MCF 10A (cell line): ENCODE data around the gene PIK3C2B. TPM values are rescaled to one million over a fixed set of nuclear protein-coding genes. Genes with fewer than 3 reads are reported as not detected.
A peak's percentile ranks its signal among the peaks of the same experiment; 100 is the strongest.
"Not testable (repeated sequence)": the region's sequence is repeated elsewhere in the genome, so short reads cannot be mapped to it uniquely, and the experiment has no call there.

Experiments used
- BruUV-seq: library from RNA; stranded (reverse); fragments of 400-500 nt; replicated peaks from 2 replicates; lab custom pipeline; 2021; lab: Mats Ljungman, UMichigan
- CTCF ChIA-PET: fragments of 300-600 bp; sonication (Branson Sonifier 250); formaldehyde crosslinking; extraction: SDS; loops from one replicate; lab custom pipeline; 2021; ENCODE audit warnings: antibody characterized with exemption, inconsistent platforms; lab: Yijun Ruan, JAX
- POLR2A ChIA-PET: fragments of 300-600, 350-650 bp; sonication (Branson Sonifier 250); formaldehyde crosslinking; extraction: SDS; loops from one replicate; lab custom pipeline; 2020; ENCODE audit warnings: antibody characterized with exemption, inconsistent platforms; lab: Yijun Ruan, JAX
- DNase-seq: peaks from one replicate; pipeline ENCODE4 v3.0.0-alpha.2; 2018; ENCODE audit not compliant: unreplicated experiment
- H3K27ac Mint-ChIP-seq: one replicate; pipeline ENCODE4 v1.8.0; 2022; ENCODE audit warnings: mild to moderate bottlenecking, low read depth, mixed read lengths; ENCODE audit not compliant: unreplicated experiment
- H3K27me3 Mint-ChIP-seq: one replicate; pipeline ENCODE4 v1.8.0; 2022; ENCODE audit warnings: mixed read lengths; ENCODE audit not compliant: insufficient read depth, unreplicated experiment
- H3K36me3 Mint-ChIP-seq: one replicate; pipeline ENCODE4 v1.8.0; 2022; ENCODE audit warnings: mild to moderate bottlenecking, moderate library complexity, mixed read lengths; ENCODE audit not compliant: insufficient read depth, unreplicated experiment
- H3K4me1 Mint-ChIP-seq: one replicate; pipeline ENCODE4 v1.8.0; 2022; ENCODE audit warnings: mixed read lengths; ENCODE audit not compliant: insufficient read depth, unreplicated experiment
- H3K4me3 Mint-ChIP-seq: one replicate; pipeline ENCODE4 v1.8.0; 2022; ENCODE audit warnings: mild to moderate bottlenecking, moderate library complexity, mixed read lengths; ENCODE audit not compliant: unreplicated experiment
- H3K9me3 Mint-ChIP-seq: one replicate; pipeline ENCODE4 v1.8.0; 2022; ENCODE audit warnings: mixed read lengths; ENCODE audit not compliant: unreplicated experiment
- intact Hi-C: fragments of 100-400 bp; cut with micrococcal nuclease; formaldehyde crosslinking; loops from 2 replicates; pipeline ENCODE4 v1.14.1; 2022
- total RNA-seq: library from RNA; stranded (reverse); gene quantifications from 2 replicates; pipeline ENCODE4 v1.2.3, GENCODE V29; 2022
- TF ChIP-seq, protein P1 (sequence below): fragments of 200-600 bp; IDR thresholded peaks from one replicate; pipeline ENCODE4 v1.8.0; 2022; ENCODE audit warnings: antibody characterized with exemption, mild to moderate bottlenecking; ENCODE audit not compliant: unreplicated experiment

PIK3C2B gene
- total RNA-seq, 1 experiment from 2014 or later = 3.4 TPM

DNA sequence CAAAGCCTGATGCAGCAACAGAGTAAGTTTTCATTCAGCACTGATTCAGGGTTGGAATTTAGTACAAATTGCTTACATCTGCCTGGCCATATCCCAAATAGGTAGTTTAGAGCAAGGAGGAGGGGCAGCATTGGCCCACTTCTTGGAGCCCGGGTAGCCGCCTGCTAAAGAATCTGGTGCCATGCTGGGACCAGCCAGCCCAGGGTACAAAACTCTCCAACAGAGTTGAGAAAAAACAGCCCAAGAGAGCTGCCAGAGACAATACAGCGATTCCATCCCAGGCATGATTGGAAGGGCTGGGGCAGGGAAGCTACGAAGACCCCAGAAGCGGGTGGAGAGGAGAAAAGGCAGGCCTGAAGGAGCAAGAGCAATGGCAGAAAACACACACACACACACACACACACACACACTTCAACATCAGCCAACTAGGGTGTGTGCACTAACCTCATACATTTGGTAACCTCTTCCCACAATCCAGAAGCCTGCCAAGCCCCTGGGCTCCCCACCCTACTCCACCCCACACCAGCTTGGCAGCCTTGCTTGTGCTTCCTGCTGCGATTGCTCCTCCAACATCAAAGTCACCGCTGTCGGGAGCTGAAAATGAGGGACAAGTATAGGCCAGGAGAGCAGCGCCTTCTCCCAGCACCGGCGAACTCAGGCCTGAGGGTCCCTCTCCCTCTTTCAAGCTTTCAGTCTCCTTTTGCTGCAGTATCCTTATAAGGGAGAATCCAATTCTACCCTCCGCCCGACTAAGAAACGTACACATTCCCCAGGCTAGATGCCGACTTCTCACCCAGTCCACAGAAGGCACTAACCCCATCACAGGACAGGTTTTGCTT lies 1.2 kb downstream of the PIK3C2B start:
- Mint-ChIP-seq H3K4me1 (peaks cover 26% of the 10 kb centered on the region), H3K9me3 (no peaks in the 10 kb centered on the region), H3K27ac (peak overlapping the region; percentile 17), H3K36me3 (no peaks in the 10 kb centered on the region), H3K27me3 (peaks cover 52% of the 10 kb centered on the region), H3K4me3 (peak overlapping the region; percentile 86)
- TF ChIP-seq, protein P1, sequence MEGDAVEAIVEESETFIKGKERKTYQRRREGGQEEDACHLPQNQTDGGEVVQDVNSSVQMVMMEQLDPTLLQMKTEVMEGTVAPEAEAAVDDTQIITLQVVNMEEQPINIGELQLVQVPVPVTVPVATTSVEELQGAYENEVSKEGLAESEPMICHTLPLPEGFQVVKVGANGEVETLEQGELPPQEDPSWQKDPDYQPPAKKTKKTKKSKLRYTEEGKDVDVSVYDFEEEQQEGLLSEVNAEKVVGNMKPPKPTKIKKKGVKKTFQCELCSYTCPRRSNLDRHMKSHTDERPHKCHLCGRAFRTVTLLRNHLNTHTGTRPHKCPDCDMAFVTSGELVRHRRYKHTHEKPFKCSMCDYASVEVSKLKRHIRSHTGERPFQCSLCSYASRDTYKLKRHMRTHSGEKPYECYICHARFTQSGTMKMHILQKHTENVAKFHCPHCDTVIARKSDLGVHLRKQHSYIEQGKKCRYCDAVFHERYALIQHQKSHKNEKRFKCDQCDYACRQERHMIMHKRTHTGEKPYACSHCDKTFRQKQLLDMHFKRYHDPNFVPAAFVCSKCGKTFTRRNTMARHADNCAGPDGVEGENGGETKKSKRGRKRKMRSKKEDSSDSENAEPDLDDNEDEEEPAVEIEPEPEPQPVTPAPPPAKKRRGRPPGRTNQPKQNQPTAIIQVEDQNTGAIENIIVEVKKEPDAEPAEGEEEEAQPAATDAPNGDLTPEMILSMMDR = no peak
- ChIA-PET POLR2A (interaction anchor here (0.6 to 11.8 kb wide), 37 partner anchors 9 to 1687 kb away, joined by 3 to 253 read pairs (median 6); partner anchors contain the start of genes MDM4 and PPP1R15B), CTCF (interaction anchor here (0.6 to 20.9 kb wide), 24 partner anchors 9 to 633 kb away, joined by 3 to 1125 read pairs (median 6); partner anchors contain the start of gene MDM4)
- intact Hi-C loops = no loop called here
- BruUV-seq = no TSS peak
- DNase-seq = peak; percentile 94

DNA sequence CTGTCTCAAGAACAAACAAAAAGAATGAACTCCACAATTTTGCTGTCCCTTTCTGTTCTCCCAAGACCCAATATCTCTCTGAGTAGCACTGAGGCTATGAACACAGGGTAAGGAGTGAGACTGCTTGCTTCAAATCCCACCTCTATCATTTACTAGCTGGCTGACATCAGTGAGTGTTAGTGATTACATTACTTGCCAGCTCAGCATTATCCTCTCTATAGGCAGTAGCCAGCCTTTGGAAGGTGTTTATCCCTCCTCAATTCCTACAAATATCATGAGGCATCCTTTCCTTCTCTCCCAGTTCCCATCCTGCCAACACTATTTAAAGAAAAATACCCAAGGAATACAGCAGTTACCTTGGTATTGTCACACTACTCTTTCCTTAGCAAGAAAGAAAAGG lies 3.0 kb downstream of the PIK3C2B start:
- BruUV-seq = no TSS peak
- H3K9me3 Mint-ChIP-seq = no peaks in the 10 kb centered on the region
- H3K27ac Mint-ChIP-seq = no peak overlapping the region
- H3K4me3 Mint-ChIP-seq = no peak overlapping the region
- TF ChIP-seq, protein P1 = no peak
- ChIA-PET CTCF (interaction anchor here (0.7 to 20.9 kb wide), 6 partner anchors 13 to 1002 kb away, joined by 5 to 1125 read pairs (median 33); no protein-coding TSS in a partner anchor), POLR2A (interaction anchor here (1.3 to 11.8 kb wide), 7 partner anchors 16 to 83 kb away, joined by 5 to 253 read pairs (median 82); partner anchors contain the start of gene PPP1R15B)
- H3K36me3 Mint-ChIP-seq = no peaks in the 10 kb centered on the region
- peaks cover 40% of the 10 kb centered on the region for H3K27me3 Mint-ChIP-seq
- intact Hi-C loops = no loop called here
- DNase-seq = no peak
- peaks cover 26% of the 10 kb centered on the region for H3K4me1 Mint-ChIP-seq

DNA sequence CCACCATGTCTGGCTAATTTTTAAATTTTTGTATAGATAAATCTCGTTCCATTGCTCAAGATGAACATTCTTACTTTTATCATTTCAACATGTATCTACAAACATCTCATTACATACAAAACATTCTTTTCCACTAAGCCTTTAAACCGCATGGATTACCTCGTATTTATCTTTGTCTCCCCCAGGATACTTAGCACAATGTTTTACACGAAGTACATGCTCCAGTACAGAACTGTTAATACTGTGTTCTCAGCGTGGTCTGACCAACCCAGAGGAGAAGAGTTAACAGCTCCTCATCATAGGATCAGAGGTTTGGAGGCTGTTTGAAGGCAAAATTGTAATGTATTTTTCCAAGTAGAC lies 7.4 kb downstream of the PIK3C2B start:
- Mint-ChIP-seq H3K27me3 (peaks cover 28% of the 10 kb centered on the region), H3K9me3 (no peaks in the 10 kb centered on the region), H3K4me1 (peaks cover 10% of the 10 kb centered on the region), H3K4me3 (no peak overlapping the region), H3K36me3 (no peaks in the 10 kb centered on the region), H3K27ac (no peak overlapping the region)
- intact Hi-C loops = no loop called here
- ChIA-PET POLR2A (interaction anchor here (0.6 to 1.6 kb wide), 7 partner anchors 8 to 781 kb away, joined by 3 to 5 read pairs (median 3); no protein-coding TSS in a partner anchor), CTCF (interaction anchor here (1.1 to 2.5 kb wide), 4 partner anchors 16 to 123 kb away, joined by 4 to 18 read pairs (median 8); no protein-coding TSS in a partner anchor)
- DNase-seq = no peak
- TF ChIP-seq, protein P1 = no peak
- no TSS peak for BruUV-seq

DNA sequence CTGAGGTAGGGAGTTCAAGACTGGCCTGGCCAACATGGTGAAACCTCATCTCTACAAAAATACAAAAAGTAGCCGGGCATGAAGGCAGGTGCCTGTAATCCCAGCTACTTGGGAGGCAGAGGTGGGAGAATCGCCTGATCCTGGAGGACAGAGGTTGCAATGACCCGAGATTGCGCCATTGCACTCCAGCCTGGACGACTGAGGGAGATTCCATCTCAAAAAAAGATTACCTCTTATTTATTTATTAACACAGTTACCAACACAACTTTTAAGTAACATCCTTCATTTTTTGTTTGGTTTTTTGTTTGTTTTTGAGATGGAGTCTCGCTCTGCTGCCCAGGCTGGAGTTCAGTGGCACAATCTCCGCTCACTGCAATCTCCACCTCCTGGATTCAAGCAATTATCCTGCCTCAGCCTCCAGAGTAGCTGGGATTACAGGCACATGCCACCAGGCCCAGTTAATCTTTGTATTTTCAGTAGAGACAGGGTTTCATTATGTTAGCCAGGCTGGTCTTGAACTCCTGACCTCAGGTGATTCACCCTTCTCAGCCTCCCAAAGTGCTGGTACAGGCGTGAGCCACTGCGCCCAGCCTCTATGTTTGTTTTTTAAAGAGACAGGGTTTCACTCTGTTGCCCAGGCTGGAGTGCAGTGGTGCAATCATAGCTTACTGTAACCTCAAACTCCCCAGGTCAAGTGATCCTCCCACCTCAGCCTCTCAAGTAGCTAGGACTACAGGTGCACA lies 7.9 kb downstream of the PIK3C2B start:
- H3K9me3 Mint-ChIP-seq, H3K27ac Mint-ChIP-seq, H3K36me3 Mint-ChIP-seq, intact Hi-C loops, H3K4me1 Mint-ChIP-seq, H3K4me3 Mint-ChIP-seq, DNase-seq, BruUV-seq: not testable (repeated sequence)
- H3K27me3 Mint-ChIP-seq = peaks cover 22% of the 10 kb centered on the region
- ChIA-PET CTCF (interaction anchor here (0.6 to 2.5 kb wide), 7 partner anchors 17 to 305 kb away, joined by 3 to 18 read pairs (median 3); no protein-coding TSS in a partner anchor), POLR2A (interaction anchor here (0.6 to 1.6 kb wide), 8 partner anchors 7 to 781 kb away, joined by 3 to 5 read pairs (median 4); no protein-coding TSS in a partner anchor)
